Nephron (organoid): ENCODE data around the gene PLEKHA6.

Experiments used
- H3K27ac Mint-ChIP-seq, 3 experiments: 2 replicates each; pipeline ENCODE4 v1.8.0; 2020; ENCODE audit warnings: mixed read lengths in 3 of 3, mild to moderate bottlenecking in 2 of 3, moderate library complexity in 1 of 3
- H3K27me3 Mint-ChIP-seq: 2 replicates; pipeline ENCODE4 v1.8.0; 2021; ENCODE audit warnings: low read depth, mild to moderate bottlenecking, moderate library complexity, mixed read lengths
- H3K36me3 Mint-ChIP-seq: 2 replicates; pipeline ENCODE4 v1.8.0; 2020; ENCODE audit warnings: low read depth, mixed read lengths
- H3K4me1 Mint-ChIP-seq: 2 replicates; pipeline ENCODE4 v1.8.0; 2020; ENCODE audit warnings: mixed read lengths
- H3K4me3 Mint-ChIP-seq, 3 experiments: 2 replicates each; pipeline ENCODE4 v1.8.0; 2020; ENCODE audit warnings: mild to moderate bottlenecking in 3 of 3, mixed read lengths in 3 of 3, moderate library complexity in 2 of 3
- H3K9me3 Mint-ChIP-seq: 2 replicates; pipeline ENCODE4 v1.8.0; 2020; ENCODE audit warnings: mixed read lengths
- CTCF ChIP-seq, 3 experiments: fragments of 200-600 bp; sonication (generic); IDR thresholded peaks; one replicate each; pipeline ENCODE4 v1.5.0; 2021; ENCODE audit warnings: antibody characterized with exemption in 3 of 3; ENCODE audit not compliant: unreplicated experiment in 3 of 3

PLEKHA6 gene

GRCh38 chr1:204264805-204265204 lies 94.9 kb downstream of the PLEKHA6 start:
- Mint-ChIP-seq H3K4me1 (peaks cover 70% of the 10 kb centered on the region), H3K9me3 (no peaks in the 10 kb centered on the region), H3K27me3 (no peaks in the 10 kb centered on the region), H3K36me3 (peaks cover 45% of the 10 kb centered on the region), H3K27ac (peak overlapping the region in 1 of 3 experiments; percentile 76), H3K4me3 (no peak overlapping the region)
- no peak for TF ChIP-seq CTCF (IDR thresholded peaks at IDR 0.05; ENCODE audit: unreplicated experiment in 3 of 3)

DNA sequence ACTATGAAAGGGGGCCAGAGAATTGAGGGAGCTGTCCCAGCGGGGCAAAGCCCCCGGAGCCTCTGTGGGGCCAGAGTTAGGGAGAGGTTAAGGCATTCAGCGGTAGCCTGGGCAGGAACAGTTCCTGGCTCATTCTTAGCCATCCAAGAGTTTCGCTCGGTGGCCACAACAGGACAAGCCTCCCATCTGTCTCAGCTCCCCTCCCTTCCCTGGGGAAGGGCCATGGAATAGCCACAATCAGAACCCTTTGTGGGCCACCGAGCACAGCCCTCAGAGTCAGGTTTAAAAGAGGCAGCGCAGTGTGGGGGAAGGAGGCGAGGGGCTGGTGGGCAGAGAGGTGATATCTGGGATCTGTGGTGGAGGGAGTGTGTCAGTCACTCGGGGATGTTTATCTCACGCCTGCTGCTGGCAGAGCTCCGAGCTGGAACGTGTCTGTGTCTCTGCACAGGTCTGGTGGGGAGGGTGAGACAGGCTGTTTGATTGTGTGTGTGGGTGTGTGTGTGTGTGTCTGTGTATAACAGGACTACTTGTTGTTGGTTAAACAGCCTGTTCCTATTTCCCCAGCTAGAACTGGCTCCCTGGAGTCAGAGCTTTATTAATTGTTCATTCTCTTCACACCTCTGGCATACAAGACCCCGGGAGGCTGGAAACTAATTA lies 96.3 kb downstream of the PLEKHA6 start:
- Mint-ChIP-seq H3K4me1 (peaks cover 68% of the 10 kb centered on the region), H3K27ac (peak overlapping the region; percentile 53 to 88 (median 76)), H3K36me3 (peaks cover 46% of the 10 kb centered on the region), H3K9me3 (no peaks in the 10 kb centered on the region), H3K4me3 (peak overlapping the region in 1 of 3 experiments; percentile 40), H3K27me3 (no peaks in the 10 kb centered on the region)
- TF ChIP-seq CTCF (IDR thresholded peaks at IDR 0.05; ENCODE audit: unreplicated experiment in 3 of 3): no peak

DNA sequence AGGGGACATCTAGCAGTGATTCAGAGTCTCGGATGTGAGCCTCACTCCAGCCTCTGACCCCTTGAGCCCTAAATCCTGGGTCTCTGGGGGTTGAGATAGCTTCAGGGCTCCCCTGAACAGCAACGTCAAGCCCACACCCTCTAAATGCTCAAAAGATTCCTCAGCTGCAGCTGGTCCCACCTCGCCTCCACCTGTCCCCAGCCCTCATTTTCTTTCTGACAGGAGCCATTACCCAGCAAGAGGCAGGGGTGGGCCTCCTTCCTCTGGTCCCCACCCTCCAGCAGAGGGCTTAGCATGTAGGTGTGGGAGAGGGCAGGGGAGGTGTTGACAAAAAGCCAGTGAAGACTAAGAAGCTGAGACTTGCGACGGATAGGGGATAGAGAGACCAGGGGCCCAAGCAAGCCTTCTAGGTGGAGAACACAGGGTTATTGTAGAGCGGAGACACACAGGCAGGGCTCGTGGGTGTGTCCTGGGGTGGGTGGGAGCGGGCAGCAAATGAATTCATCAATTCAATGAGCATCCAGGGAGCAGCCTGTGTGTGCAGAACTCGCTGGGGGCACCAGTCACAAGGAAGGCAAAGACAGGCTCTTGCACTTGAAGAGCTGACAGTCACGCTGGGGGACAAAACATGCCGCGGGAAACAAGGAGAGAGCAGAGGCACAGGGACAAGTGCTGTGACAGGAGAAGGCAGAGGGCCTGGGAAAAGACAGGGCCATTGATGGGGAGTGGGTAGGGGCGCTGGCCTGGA lies 97.0 kb downstream of the PLEKHA6 start:
- peak overlapping the region in 1 of 3 experiments; percentile 42 for H3K4me3 Mint-ChIP-seq
- H3K27me3 Mint-ChIP-seq: no peaks in the 10 kb centered on the region
- H3K36me3 Mint-ChIP-seq: peaks cover 49% of the 10 kb centered on the region
- no peak for TF ChIP-seq CTCF (IDR thresholded peaks at IDR 0.05; ENCODE audit: unreplicated experiment in 3 of 3)
- peaks cover 69% of the 10 kb centered on the region for H3K4me1 Mint-ChIP-seq
- peak overlapping the region; percentile 53 to 88 (median 76) for H3K27ac Mint-ChIP-seq
- H3K9me3 Mint-ChIP-seq: no peaks in the 10 kb centered on the region

DNA sequence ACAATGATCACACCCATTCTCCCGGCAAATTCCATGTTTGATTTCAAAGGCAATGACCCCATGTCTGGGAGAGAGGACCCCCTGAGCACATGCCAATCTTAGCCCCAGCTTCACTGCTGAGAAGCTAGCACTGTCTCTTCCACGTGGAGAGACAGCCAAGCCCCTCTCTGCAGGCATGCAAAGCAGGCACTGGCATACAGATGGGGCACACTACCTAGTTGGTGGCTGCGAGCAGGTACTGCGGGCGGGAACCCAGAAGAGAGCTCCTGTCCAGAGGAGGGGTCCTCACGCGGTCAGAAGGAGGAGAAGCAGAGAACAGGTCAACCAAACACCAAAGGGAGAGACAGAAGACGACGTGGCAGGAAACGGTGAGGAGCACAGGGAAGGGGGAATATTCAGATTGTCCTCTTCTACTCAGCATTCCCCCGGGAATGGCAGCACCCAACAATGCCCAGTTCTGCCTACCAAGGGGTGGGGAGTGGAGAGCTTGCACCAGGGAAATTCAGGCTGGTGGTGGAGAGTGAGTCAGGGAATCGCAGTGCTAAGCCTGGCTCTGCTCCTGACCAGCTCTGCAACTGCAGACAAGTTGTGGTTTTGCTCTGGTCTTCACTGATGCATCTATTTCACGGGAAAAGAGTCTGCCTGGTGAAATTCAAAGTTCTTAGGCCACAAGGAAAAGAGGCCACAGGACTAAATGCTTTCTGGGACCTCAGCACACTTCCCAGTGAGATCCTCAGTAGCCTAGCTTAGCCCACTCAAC lies 97.8 kb downstream of the PLEKHA6 start:
- Mint-ChIP-seq H3K4me3 (no peak overlapping the region), H3K27ac (peak overlapping the region; percentile 53 to 88 (median 76)), H3K4me1 (peaks cover 63% of the 10 kb centered on the region), H3K27me3 (no peaks in the 10 kb centered on the region), H3K9me3 (no peaks in the 10 kb centered on the region), H3K36me3 (peaks cover 53% of the 10 kb centered on the region)
- no peak for TF ChIP-seq CTCF (IDR thresholded peaks at IDR 0.05; ENCODE audit: unreplicated experiment in 3 of 3)

- Mint-ChIP-seq H3K27me3 (no peaks in the 10 kb centered on the region), H3K4me3 (no peak overlapping the region), H3K9me3 (no peaks in the 10 kb centered on the region), H3K4me1 (peaks cover 57% of the 10 kb centered on the region), H3K27ac (no peak overlapping the region), H3K36me3 (peaks cover 51% of the 10 kb centered on the region)
- TF ChIP-seq CTCF (IDR thresholded peaks at IDR 0.05; ENCODE audit: unreplicated experiment in 3 of 3): no peak
These were observed 98.5 kb downstream of the PLEKHA6 start for GRCh38 chr1:204261266-204261665.
